ENCODE data around the gene SLC13A1.

DNA sequence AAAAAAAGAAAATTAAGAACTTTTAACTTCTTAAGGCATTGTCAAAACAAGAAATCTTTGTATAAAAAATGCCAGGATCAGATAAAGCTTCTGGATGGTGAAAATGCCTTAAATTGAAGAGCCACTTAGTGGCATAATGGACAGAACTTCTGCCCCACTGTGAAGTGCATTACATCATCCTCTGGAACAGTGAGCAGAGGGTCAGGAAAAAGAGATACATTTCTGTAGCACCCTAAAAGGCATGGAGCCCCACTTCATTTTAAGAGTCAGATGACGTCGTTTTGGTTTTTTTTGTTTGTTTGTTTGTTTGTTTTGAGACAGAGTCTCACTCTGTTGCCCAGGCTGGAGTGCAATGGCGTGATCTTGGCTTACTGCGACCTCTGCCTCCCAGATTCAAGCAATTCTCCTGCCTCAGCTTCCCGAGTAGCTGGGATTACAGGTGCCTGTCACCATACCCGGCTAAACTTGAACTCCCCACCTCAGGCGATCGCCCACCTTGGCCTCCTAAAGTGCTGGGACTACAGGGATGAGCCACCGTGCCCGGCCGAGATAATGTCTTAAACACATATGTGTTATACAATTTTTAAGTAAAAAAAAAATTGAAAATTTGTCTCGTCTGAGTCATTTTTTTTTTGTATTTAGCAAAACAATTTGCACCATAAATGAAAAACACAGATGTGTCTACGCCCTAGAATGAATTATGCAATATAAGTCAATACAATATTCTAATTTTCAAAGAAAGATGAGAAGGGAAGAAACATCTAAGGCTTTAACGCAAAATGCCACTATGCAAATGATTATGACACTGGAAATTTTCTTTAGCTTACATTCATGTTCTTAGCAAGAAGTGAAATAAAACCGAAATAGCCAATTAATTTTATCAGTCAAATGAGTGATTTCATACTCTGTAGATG, 29.2 kb downstream of the SLC13A1 start:
- TF ChIP-seq POLR2A (IDR thresholded peaks at IDR 0.05; ENCODE audit: low read depth, low read length) (no peak), POLR2AphosphoS5 (IDR thresholded peaks at IDR 0.05; ENCODE audit: low read depth, low read length) (no peak)
